ENCODE measurements around the gene NEU1.
A peak's percentile ranks its signal among the peaks of the same experiment; 100 is the strongest.

DNA sequence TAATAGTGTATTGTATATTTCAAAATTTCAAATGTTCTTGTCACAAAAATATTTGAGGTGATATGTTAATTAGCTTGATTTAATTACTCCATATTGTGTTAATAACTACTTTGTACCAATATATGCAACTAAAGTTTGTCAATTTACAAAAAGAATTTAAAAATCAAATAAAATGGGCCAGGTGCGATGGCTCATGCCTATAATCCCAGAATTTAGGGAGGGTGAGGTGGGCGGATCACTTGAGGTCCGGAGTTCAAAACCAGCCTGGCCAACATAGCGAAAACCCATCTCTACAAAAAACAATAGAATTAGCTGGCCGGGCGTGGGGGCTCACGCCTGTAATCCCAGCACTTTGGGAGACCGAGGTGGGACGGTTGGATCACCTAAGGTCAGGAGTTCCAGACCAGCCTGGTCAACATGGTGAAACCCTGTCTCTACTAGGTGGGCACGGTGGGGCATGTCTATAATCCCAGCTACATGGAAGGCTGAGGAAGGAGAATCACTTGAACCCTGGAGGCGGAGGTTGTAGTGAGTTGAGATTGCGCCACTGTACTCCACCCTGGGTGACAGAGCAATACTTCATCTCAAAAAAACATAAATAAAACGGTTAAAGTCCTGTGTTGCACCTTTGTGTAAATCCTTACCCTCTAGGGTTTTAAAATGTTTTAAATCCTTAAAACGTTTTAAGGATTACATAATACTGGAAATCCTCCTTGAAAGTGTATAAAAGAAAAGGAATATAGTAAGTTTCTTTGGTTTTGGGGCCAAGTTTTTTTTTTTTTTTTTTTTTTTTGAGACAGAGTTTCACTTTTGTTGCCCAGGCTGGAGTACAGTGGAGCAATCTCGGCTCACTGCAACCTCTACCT lies 31.0 kb downstream of the NEU1 start:
- TF ChIP-seq CTCF (IDR thresholded peaks at IDR 0.05) = no peak
- TF ChIP-seq SREBF2 (IDR thresholded peaks at IDR 0.05) = no peak
- peak; percentile 46 for TF ChIP-seq POLR2A (IDR thresholded peaks at IDR 0.05; ENCODE audit: low read length)
- no peak for TF ChIP-seq ZSCAN20 (CRISPR knock-in tag; IDR thresholded peaks at IDR 0.05)
- TF ChIP-seq CEBPB (IDR thresholded peaks at IDR 0.05) = no peak
- TF ChIP-seq JUNB (IDR thresholded peaks at IDR 0.05) = no peak
- TF ChIP-seq CHD2 (IDR thresholded peaks at IDR 0.05; ENCODE audit: low read length, partially characterized antibody) = no peak
- TF ChIP-seq MYC (IDR thresholded peaks at IDR 0.05; ENCODE audit: borderline replicate concordance, low read length) = no peak
- no peak for TF ChIP-seq MAZ (IDR thresholded peaks at IDR 0.05; ENCODE audit: borderline replicate concordance, low read depth, low read length)
- no peak for TF ChIP-seq HDAC2 (IDR thresholded peaks at IDR 0.05)
- TF ChIP-seq MAFK (IDR thresholded peaks at IDR 0.05; ENCODE audit: partially characterized antibody) = no peak
- TF ChIP-seq KDM5A (IDR thresholded peaks at IDR 0.05) = no peak

Measured in A549 (cell line).